T-helper 2 cell (primary cell): ENCODE results near the gene POU5F2.

Source experiments
- DNase-seq, 5 experiments: peaks; one replicate each; pipeline versions ENCODE4 v3.0.0 to v3.0.0-alpha.2; 2012 to 2022
- total RNA-seq, 2 donors: gene quantifications; one replicate each; lab custom pipeline; 2026; lab: John Stamatoyannopoulos, UW

Gene POU5F2
- total RNA-seq = 4.6 to 8.7 reads per million in 2 donors

DNA sequence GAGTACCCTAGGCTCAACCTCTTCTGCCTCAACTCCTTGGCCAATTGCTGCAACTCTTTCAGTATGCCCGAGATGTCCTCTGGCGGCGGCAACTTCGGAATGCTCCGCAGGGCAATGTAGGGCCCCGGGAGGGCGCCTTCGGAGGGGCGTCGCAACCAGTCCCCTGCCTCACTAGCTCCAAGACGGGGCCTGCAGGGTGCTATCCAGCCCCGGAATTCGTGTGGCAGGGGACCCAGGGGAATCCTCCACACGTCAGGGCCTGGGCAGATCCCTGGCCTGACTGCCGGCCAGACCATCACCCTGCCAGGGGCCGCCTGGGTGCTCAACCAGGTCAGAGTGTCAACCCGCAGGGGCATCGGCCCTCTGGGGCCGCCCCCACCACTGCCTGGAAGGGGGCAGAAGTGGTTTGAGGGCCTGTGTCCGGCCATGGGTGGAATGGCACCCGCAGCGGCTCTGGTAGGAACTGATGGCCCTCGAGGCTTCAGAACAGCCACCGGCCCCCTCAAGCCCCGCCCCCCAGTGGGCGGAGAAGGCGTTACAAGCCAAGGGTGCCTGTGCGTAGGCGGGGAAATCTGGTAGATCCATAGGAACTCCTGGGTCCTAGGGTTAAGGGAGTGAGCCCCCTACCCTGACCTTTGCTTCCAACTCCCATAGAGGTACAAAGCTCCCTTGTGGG lies at the start of gene POU5F2:
Gene POU5F2 (minus strand): TSS at position 465 of the 676 bp plus-strand sequence. CDS start 37 bp downstream, at position 428.
- no peak for DNase-seq

DNA sequence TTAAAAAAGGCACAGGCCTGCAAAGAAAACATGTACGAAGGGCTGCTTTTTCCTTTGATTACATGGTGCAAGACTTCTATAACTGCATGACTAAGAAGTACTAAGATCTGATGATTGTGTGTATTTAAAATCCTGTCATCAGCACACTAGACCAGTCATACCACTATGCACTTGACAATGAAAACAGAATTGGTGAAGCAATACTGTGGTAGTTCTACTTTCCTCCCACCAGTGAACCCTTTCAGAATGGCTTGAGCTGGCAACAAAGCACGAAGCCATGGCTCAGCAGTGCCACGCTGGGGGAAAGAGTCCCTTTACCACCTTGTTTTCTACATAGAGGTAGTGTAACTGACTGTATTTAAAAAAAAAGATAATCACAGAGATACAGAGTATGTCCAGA lies 49.0 kb upstream of the POU5F2 start:
- peak in 1 of 5 experiments; percentile 22 for DNase-seq

DNA sequence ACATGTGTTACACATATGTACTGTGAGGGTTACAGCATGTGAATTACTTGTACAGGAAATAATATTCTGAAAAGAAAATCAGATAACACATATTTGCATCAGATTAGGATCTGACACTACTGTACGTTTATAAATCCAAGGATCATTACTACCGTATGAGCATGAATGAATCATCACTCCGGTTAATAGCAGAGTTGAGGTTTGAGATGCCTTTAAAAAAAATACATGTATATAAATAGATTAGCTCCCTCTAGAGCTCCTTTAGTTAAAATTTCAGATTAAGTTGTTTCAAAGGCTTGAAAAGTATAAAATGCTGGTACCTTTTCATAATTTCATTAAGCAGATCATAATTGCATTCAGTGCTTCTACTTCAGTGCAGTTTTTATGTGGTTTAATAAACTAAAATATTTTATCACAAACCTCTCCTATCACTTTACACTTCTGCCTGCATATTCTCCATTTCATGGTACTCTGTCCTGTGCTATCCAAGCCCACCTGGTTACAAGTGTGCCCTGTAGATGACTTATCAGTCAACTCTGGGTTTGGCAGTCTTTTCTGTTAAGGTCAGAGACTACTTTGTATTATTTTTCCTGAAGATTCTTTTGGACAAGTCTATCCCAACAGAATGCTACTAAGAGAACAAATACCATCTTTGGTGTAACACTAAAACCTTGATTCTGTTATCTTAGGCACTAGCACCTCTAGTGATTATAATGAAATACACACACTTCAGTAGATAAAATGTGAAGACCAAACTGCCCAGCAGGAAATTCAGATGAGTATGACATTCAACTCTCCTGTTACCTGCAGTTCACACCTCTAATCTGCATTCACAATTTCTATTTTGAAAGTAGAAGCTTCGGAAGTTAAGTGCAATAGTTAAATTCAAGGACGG lies 48.0 kb upstream of the POU5F2 start:
- peak in 1 of 5 experiments; percentile 36 for DNase-seq

DNA sequence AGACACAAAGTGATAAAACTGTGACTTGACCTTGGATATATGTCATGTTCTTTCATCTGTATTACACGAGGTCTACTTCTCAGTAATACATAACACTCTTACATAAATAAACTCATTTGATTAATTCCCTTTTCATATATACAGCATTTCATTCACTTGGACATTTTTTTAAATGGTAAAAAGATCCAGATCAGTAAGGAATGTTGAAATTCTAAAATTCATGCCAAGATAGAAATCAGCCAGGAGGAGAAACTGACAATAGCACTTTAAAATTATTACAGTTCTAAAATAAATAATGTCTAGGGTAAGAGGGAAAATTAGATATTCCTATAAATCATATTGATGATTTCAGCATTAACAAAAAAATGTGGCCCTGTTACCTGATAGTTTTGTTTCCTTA lies 46.2 kb upstream of the POU5F2 start:
- no peak for DNase-seq

DNA sequence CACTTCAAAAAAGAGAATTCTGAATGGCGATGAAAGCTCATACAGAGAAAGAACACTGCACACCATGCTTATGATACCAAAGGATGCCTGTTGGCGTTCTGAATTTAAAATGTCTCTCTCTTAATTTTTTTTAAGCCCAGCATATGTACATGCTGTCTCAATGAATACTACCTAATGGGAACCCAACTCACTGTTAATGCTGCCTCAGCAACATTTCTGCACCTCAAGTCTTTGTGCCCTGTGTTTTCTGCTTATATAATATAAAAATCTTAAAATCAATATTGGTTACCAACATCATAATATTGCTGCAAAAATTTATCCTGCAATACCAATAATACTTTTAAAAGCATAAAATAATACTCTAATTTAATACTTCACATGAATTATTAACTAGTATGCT lies 44.1 kb upstream of the POU5F2 start:
- DNase-seq = no peak

GRCh38 chr5:93782978-93783377 lies 41.6 kb upstream of the POU5F2 start:
- DNase-seq = no peak

GRCh38 chr5:93777620-93778019 lies 36.2 kb upstream of the POU5F2 start:
- DNase-seq = no peak

DNA sequence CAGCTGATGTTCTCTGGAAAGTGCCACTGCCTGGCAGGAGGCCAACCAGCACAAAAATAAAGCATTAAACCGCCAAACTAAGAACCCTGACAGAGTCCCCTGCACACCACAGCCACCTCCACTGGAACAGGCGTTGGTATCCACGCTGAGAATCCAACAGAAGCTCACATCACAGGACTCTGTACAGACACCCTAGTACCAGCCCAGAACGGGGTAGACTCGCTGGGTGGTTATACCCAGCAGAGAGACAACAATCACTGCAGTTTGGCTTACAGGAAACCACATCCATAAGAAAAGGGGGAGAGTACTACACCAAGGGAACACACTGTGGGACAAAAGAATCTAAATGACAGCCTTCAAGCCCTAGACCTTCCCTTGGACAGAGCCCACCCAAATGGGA lies 15.0 kb upstream of the POU5F2 start:
- no peak for DNase-seq

DNA sequence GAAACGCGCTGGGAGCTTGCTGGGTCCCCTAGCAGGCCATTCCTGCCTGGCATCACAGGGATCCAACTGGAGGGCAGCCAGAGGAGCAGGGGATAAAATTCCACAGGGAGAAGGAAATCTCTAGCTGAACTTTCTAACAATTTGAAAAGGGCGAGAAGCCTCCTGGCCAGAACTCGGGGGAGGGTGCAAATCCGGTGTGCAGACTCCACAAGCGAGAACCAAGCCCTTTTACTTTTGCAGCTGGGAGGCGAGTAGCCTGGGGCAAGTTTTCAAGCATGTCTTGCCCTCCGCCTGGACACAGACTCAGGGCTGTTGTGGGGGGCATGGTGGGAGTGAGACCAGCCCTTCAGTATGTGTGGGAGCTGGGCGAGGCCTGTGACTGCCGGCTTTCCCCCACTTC lies 14.3 kb upstream of the POU5F2 start:
- no peak for DNase-seq

DNA sequence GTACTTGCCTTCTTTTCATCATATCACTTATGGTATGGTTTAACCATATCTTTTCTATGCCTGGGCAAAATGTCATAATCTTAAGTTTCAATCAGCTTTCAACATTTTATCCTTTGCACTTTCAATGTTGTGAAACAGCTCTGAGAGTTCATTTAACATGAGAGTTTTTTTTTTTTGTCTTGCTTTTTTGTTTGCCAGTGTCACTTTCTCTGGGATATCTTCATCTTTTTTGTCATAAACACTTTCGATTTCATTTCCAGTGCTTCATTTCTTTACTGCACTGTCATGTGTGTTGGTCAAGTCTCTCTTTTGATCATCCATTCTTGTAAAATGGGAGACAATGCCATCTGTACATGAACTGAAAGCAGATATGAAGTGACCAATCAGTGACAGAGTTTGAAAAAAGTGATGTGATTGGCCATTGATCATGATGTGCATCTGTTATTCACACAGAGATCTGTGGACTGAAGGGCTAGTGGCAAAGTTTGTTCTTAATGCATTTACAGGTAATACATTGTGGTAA lies 7.5 kb upstream of the POU5F2 start:
- DNase-seq = peak in 1 of 5 experiments; percentile 41

DNA sequence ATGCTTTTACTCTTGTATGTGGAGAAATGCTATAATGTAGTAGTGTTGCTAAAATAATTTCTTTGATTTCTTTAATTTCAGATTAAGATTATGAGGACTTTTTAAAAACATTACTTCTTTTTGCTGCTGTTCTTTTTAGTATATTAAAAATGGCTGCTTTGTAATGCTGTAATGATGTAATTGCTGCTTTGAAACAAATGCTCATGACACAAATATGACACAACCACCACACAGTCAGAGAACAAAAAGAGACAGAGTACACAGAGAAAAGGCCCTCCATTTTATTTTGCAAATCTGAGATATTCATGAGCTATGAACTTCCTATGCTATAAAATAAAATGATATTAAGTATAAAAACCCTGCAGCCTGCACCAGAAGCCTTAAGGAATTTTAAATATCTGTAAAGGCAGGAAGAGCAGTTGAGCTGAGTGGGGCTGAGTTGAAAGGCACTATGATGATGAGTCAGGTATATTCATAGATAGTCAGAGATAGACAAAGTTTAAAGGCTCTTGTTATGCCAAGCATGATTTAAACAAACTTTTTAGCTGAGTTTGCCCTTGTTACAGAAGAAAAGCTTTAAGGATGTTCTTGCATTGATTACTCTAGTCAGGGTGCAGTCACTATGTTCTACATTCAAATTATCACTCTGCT lies 5.1 kb upstream of the POU5F2 start:
- no peak for DNase-seq

- no peak for DNase-seq
Observed at GRCh38 chr5:93736284-93736683, 5.1 kb downstream of the POU5F2 start.

- no peak for DNase-seq
Observed at GRCh38 chr5:93735378-93735777, 6.0 kb downstream of the POU5F2 start.

DNA sequence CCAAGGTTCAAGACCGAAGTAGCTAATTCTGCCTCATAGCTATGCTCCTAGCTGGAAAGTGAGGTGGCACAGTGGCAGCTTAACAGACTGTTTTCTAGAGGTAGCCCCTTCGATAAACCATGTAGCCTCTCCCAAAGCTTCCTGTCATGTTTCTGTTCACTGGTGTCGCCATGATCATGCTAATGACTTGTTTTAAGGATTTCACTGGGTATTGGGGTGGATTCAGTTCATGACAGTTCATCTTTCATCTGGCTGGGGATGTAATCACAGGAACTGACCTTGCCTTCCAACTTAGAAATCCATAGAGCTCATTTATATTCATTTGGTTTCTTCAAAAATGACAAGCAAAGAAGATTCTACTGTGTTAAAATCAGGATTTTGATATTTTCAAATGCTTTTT lies 9.4 kb downstream of the POU5F2 start:
- no peak for DNase-seq

GRCh38 chr5:93726595-93726994 lies 14.8 kb downstream of the POU5F2 start:
- DNase-seq = no peak

DNA sequence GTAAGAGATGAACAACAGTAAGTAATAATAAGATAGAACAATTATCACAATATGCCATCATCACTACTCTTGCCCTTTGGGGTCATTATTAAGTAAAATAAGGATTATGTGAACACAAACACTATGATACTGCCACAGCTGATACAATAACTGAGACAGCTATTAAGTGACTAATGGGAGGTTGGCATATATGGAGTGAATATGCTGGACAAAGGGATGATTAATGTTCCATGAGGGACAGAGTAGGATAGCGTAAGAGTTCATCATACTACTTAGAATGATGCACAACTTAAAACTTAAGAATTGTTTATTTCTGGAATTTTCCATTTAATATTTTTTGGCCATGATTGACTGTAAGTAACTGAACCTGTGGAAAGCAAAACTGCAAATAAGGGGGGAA lies 16.6 kb downstream of the POU5F2 start:
- DNase-seq = no peak

- DNase-seq = no peak
Observed at GRCh38 chr5:93723681-93724080, 17.7 kb downstream of the POU5F2 start.

DNA sequence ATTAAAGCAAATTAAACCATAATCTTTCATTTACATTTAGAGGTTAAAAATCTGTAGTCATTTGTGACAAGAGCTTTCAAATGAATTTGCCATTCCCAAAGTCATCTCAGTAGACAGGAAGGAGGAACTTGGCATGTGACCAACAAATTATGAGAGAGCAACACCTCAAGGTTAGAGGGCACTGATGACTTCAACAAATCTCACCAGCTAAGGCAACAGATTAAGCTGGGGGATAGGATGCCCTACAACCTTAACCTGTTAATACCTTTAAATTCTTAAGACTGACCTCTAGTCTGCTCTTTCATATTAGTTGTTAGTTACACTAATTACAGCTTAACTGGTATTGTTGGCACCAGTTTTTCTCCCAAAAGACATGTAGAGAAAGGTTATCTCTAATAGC lies 18.4 kb downstream of the POU5F2 start:
- no peak for DNase-seq

DNA sequence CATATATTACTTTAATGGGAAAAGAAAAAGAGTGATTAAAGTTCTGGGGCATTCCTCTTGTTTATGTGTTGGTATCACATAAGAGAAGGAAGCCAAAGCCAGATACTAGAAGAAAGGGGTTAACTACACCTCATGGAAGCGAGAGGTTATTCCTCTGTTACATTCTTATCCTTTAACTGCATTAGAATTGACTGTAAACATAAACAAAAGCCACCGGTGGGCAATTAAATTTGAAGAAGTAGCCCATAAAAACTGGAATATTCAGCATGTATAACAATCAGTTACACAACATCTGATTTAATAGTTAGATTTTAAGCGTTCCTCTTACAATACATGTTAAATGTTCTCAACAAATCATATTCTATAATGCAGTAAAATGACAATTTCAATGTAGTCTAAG lies 18.8 kb downstream of the POU5F2 start:
- no peak for DNase-seq

- DNase-seq = no peak
Observed at GRCh38 chr5:93721511-93721910, 19.9 kb downstream of the POU5F2 start.

DNA sequence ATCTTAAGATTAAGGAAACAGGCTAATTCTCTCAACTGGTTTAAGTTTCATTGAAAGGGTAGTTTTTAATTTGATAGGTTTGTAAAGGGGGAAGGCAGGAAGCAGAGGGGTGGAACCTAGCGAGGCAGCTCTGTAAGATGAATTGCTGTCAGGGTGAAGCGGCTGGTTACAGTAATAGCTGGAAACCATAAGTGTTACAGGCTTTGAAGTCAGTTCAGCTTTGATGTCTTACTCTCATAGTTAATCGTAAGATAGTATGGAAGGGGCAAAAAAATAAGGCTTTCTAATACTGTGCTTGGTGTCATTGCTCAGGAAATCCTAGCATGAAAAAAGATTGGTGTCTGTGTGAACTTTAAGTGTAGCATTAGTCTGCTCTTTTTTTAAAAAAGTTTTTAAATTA lies 20.3 kb downstream of the POU5F2 start:
- peak in 1 of 5 experiments; percentile 73 for DNase-seq

- DNase-seq = no peak
Observed at GRCh38 chr5:93717162-93717561, 24.2 kb downstream of the POU5F2 start.

- DNase-seq = peak in 1 of 5 experiments; percentile 66
Observed at GRCh38 chr5:93716453-93716852, 24.9 kb downstream of the POU5F2 start.
